ENCODE data around the gene RPS6KA2.

The RPS6KA2 gene

DNA sequence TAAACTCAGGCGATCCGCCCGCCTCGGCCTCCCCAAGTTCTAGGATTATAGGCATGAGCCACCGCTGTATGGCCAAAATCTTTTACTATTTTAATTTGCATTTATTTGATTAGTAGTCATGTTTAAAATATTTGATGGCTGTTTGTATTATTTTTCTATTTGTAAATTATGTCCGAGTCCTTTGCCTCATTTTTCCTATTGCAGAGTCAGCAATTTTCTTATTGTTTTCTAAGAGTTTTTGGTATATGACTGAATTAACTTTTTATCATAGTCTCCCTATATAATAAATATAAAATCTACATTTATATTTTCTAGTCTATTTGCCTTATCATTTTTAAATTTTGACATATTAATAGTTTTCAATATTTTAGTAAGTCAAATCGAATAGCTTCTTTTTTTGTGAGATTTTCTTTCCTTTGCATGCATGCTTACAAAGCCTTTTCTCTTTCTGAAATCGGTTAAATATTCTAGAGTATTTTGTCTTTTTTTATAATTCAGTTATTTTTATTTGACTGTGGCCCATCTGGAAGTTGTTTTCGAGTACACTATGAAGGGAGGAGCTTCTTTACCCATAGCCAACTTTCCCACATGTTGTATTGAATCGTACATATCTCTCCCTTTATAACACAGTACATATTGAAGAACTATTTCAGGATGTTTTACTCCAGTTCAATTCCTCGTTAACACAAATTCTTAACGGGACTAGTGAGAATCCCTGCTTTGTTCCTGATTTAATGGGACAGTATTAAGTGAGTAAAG is 34.5 kb upstream of the RPS6KA2 start:
- peaks cover 25% of the 10 kb centered on the region for H3K27me3 Mint-ChIP-seq
- no peak overlapping the region for H3K4me3 Mint-ChIP-seq
- CTCF ChIA-PET, result no interaction called here
- peaks cover 17% of the 10 kb centered on the region for H3K4me1 Mint-ChIP-seq
- H3K9me3 Mint-ChIP-seq, result no peaks in the 10 kb centered on the region
- no peak for DNase-seq
- H3K36me3 Mint-ChIP-seq, result no peaks in the 10 kb centered on the region
- H3K27ac Mint-ChIP-seq, result no peak overlapping the region

DNA sequence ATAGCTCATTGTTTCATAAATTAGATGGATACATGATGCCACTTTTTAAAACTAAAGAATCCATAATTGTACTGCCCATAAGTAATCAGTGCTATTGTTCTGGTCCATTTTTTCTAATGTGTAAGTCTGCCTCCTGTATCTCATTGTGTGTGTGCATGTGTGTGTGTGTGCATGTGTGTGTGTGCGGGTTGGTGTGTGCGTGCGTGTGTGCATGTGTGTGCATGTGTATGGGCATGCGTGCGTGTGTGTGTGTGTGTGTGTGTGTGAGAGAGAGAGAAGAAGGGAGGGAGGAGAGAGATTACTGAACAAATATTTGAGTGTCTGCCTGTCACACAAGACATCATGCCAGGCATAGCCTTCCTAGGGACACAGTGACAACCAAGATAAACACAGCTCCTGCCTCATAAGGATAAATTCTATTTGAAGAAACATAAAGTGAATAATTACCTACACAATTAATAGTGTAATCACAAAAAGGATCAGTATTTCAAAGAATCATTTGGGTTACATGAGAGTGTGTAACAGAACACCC is 33.2 kb upstream of the RPS6KA2 start:
- H3K4me1 Mint-ChIP-seq, result peaks cover 18% of the 10 kb centered on the region
- DNase-seq, result no peak
- H3K9me3 Mint-ChIP-seq, result no peaks in the 10 kb centered on the region
- no peaks in the 10 kb centered on the region for H3K36me3 Mint-ChIP-seq
- CTCF ChIA-PET, result no interaction called here
- peaks cover 22% of the 10 kb centered on the region for H3K27me3 Mint-ChIP-seq
- no peak overlapping the region for H3K4me3 Mint-ChIP-seq
- no peak overlapping the region for H3K27ac Mint-ChIP-seq

DNA sequence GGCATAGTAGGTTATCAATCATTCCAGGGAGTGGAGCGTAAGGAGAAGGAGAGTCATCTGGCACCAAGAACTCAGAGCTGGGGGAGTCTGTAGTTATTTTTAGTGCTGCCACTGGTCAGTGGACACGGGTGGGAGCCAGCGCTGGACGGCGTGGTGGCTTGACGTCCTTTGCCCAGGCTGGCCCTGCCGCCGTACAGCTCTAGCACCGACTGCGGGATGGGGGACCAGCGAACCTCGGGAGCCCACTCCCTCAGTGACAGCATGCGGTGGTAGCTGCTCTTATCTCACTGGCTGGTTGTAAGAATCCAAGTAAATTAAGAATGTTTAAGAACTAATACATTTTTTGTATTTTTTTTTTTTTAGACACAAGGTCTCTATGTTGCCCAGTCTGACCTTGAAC is 32.5 kb upstream of the RPS6KA2 start:
- no peaks in the 10 kb centered on the region for H3K36me3 Mint-ChIP-seq
- peaks cover 15% of the 10 kb centered on the region for H3K27me3 Mint-ChIP-seq
- H3K4me3 Mint-ChIP-seq, result no peak overlapping the region
- DNase-seq, result no peak
- CTCF ChIA-PET, result no interaction called here
- no peaks in the 10 kb centered on the region for H3K9me3 Mint-ChIP-seq
- peaks cover 18% of the 10 kb centered on the region for H3K4me1 Mint-ChIP-seq
- H3K27ac Mint-ChIP-seq, result no peak overlapping the region

DNA sequence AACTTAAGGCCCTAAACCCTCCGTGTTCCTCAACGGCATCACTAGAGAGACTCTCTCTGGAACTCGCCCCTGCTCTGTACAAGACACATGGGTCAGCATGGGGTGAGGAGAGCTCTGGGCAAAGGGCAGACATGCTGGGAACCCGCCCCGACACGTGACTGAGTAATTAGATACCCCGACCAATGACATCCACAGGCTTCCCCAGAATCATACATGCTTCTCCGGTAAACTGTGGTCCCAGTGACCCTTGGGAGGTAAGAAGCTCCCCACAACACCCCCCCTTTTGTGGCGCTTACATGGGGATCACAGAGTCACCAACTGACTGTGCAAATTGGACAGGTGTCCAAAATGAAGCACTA is 31.7 kb upstream of the RPS6KA2 start:
- Mint-ChIP-seq H3K27ac (no peak overlapping the region), H3K4me3 (no peak overlapping the region), H3K36me3 (no peaks in the 10 kb centered on the region), H3K27me3 (peaks cover 15% of the 10 kb centered on the region), H3K9me3 (no peaks in the 10 kb centered on the region), H3K4me1 (peaks cover 18% of the 10 kb centered on the region)
- no peak for DNase-seq
- CTCF ChIA-PET, result no interaction called here

DNA sequence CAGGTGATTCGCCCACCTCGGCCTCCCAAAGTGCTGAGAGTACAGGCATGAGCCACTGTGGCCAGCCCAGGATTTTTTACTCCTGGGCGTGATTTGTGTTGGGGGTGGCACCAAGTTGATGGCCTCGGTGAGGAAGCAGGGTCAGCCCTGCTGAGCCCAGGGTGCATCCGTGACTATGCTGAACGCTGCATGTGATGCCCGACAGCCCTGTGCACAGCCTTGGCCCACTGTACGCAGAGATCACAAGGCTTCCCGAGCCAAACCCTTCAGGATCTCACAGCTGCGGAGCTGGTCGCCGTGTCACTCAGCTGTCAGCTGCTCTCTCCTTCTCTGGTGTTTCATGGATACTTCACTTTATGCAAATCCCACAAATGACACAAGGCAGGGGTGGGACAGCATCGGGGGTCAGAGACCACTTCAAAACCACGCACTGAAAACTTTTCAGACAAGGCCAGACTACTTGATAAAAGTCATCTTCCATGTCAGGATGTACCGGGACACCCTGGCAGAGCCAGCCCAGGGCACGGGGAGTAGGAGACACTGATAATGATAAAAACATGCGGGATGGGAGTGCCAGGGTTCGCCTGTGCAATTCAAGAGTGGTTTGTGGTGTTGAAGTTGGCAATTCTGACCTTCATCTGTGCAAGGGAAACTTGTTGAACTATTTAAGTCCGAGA is 31.2 kb upstream of the RPS6KA2 start:
- Mint-ChIP-seq H3K27me3 (peaks cover 11% of the 10 kb centered on the region), H3K27ac (no peak overlapping the region), H3K9me3 (no peaks in the 10 kb centered on the region), H3K4me1 (peaks cover 15% of the 10 kb centered on the region), H3K36me3 (no peaks in the 10 kb centered on the region), H3K4me3 (no peak overlapping the region)
- CTCF ChIA-PET, result no interaction called here
- no peak for DNase-seq

DNA sequence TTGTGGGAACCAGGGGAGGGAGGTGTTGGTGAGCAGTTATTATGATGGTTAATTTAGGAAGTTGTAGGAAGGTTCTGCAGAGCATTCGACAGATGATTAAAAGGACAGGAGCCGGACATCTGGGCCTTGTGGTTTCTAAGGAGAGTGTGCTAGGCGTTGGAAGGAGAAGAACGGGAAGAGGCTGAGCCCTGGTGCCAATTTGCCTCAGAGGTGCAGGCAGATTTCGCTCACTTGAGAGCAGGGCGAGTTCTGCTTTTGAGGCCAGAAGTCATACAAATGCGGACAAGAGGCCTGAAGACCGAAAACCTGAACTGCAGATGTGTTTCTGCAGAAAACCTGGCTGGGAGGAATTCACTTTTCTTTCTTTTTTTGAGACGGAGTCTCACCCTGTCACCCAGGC is 30.5 kb upstream of the RPS6KA2 start:
- peak overlapping the region; percentile 23 for H3K4me3 Mint-ChIP-seq
- H3K36me3 Mint-ChIP-seq, result no peaks in the 10 kb centered on the region
- no peak for DNase-seq
- H3K27me3 Mint-ChIP-seq, result peaks cover 5% of the 10 kb centered on the region
- peaks cover 13% of the 10 kb centered on the region for H3K4me1 Mint-ChIP-seq
- CTCF ChIA-PET, result no interaction called here
- no peak overlapping the region for H3K27ac Mint-ChIP-seq
- no peaks in the 10 kb centered on the region for H3K9me3 Mint-ChIP-seq

DNA sequence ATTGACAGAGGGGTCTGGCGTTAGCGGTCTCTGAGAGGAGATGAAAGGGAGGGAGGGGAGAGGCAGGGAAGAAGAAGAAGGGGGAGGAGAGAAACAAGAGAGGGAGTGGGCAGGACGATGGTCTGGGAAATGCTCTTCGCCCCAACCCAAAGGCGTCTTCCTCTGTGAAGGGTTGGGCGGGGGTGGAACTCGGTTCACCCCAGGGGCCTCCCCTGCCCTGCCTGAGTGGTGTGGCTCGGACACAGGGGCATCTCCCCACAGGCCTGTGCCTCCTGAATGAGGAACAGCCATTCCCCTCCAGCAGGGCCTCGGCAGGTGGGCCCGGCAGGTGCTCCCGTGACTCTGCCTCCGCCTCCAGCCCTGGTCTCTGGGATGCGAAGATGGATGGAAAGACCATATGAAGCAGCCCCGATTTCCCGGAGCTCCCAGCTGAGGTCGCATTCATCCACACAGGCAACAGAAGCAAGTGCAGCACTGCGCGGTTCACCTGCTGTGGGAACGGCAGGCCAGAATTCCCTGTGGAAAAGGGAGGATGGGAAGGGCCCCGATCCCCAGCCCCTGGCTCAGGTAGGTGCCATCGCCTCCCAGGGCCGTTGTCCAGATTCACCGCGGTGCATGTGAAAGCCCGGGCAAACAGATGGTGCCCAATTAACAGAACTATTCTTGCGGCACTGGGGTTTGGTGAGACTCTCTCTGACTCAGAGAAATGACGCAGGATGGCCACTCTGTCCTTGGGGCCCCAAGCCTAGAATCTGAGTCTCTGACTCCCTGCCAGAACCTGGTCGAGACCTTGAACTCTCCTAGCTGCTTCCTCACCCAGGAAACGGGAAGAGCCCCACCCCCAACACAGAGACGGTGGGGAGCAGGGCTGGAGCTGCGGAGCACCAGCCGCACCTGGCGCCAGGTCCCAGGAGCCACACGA is 29.4 kb upstream of the RPS6KA2 start:
- CTCF ChIA-PET, result no interaction called here
- Mint-ChIP-seq H3K27me3 (peaks cover 5% of the 10 kb centered on the region), H3K9me3 (no peaks in the 10 kb centered on the region), H3K4me1 (peaks cover 13% of the 10 kb centered on the region), H3K27ac (no peak overlapping the region), H3K36me3 (no peaks in the 10 kb centered on the region), H3K4me3 (no peak overlapping the region)
- DNase-seq, result no peak

DNA sequence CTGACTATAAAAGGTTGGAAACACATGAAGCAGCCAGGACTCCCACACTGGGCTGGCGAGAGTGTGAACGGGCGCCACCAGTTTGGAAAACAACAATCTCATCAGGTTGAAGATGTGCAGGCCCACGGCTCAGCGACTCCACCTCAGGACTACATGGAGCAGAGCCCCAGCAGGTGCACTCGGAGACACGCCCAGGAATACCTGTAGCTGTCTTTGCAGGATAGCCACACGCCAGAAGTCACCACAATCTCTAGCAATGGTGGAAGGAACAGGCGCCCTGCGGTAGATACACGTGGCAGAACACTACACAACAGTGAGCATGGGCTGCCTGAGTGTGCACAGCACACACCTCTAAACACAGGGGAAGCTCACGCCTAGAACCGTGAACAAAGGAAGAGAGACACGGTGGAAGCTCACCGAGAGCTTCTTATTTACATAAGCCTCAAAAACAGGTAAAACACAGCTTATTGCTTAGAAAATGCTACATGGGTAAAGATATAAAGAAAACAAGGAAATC is 28.7 kb upstream of the RPS6KA2 start:
- peaks cover 13% of the 10 kb centered on the region for H3K4me1 Mint-ChIP-seq
- DNase-seq, result no peak
- no peaks in the 10 kb centered on the region for H3K36me3 Mint-ChIP-seq
- H3K9me3 Mint-ChIP-seq, result no peaks in the 10 kb centered on the region
- H3K4me3 Mint-ChIP-seq, result no peak overlapping the region
- H3K27me3 Mint-ChIP-seq, result peaks cover 5% of the 10 kb centered on the region
- CTCF ChIA-PET, result no interaction called here
- H3K27ac Mint-ChIP-seq, result no peak overlapping the region

DNA sequence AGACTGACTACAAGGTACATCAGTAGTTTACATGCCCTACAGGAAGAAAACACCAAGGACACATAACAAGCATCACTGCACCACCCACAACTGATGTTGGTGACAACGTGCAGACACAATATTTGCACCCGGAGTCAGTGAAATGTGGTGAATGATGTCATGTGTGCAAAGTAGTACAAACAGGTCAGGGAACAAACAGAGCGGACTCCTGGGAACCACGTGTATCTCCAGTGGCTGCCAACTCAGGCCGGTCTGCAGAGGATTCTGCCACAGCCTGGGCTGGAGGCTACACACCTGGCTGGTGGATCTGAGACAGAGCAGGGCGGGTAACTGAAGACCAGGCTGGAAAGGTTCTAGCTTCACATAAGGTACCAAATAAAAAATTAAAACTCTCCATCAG is 28.2 kb upstream of the RPS6KA2 start:
- Mint-ChIP-seq H3K27ac (no peak overlapping the region), H3K9me3 (no peaks in the 10 kb centered on the region), H3K27me3 (peaks cover 5% of the 10 kb centered on the region), H3K36me3 (no peaks in the 10 kb centered on the region), H3K4me3 (no peak overlapping the region), H3K4me1 (peaks cover 13% of the 10 kb centered on the region)
- DNase-seq, result no peak
- CTCF ChIA-PET, result no interaction called here

DNA sequence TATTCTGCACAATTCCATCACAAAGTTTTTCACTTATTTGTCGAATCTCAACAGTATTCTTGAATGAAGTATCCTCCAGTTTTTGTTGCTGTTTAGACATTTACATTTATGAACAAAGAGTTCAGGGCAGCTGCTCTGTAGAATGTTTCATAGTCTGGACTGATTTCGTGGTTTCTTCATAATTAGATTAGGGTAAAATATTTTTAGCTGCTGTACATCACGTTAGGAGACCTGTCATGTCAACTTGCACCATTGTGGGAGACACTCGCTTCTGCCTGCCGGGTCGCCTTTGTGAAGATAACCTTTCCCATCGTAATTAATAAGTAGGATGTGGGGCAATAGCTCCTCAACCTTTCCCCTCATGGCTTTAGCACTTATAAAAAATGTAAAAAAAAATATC is 27.5 kb upstream of the RPS6KA2 start:
- Mint-ChIP-seq H3K9me3 (no peaks in the 10 kb centered on the region), H3K36me3 (no peaks in the 10 kb centered on the region), H3K27ac (no peak overlapping the region), H3K4me3 (no peak overlapping the region), H3K4me1 (peaks cover 13% of the 10 kb centered on the region), H3K27me3 (peaks cover 5% of the 10 kb centered on the region)
- CTCF ChIA-PET, result no interaction called here
- no peak for DNase-seq

DNA sequence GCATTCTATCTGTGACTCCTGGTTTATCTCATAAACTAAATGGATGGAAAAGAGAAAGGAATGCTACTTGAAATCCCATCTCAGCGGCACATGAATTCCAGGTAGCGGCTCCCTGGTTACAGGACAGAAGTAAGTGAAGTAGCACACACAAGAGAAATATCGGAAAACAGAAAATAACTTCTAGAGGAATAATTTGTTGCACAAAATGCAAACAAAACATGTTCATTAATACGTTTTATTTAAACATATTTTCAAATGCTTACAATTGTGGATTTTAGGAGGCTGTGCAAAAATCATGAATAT is 26.5 kb upstream of the RPS6KA2 start:
- H3K27ac Mint-ChIP-seq, result no peak overlapping the region
- peaks cover under 1% of the 10 kb centered on the region for H3K27me3 Mint-ChIP-seq
- H3K4me3 Mint-ChIP-seq, result no peak overlapping the region
- H3K4me1 Mint-ChIP-seq, result peaks cover 13% of the 10 kb centered on the region
- no peaks in the 10 kb centered on the region for H3K9me3 Mint-ChIP-seq
- DNase-seq, result no peak
- CTCF ChIA-PET, result no interaction called here
- no peaks in the 10 kb centered on the region for H3K36me3 Mint-ChIP-seq

DNA sequence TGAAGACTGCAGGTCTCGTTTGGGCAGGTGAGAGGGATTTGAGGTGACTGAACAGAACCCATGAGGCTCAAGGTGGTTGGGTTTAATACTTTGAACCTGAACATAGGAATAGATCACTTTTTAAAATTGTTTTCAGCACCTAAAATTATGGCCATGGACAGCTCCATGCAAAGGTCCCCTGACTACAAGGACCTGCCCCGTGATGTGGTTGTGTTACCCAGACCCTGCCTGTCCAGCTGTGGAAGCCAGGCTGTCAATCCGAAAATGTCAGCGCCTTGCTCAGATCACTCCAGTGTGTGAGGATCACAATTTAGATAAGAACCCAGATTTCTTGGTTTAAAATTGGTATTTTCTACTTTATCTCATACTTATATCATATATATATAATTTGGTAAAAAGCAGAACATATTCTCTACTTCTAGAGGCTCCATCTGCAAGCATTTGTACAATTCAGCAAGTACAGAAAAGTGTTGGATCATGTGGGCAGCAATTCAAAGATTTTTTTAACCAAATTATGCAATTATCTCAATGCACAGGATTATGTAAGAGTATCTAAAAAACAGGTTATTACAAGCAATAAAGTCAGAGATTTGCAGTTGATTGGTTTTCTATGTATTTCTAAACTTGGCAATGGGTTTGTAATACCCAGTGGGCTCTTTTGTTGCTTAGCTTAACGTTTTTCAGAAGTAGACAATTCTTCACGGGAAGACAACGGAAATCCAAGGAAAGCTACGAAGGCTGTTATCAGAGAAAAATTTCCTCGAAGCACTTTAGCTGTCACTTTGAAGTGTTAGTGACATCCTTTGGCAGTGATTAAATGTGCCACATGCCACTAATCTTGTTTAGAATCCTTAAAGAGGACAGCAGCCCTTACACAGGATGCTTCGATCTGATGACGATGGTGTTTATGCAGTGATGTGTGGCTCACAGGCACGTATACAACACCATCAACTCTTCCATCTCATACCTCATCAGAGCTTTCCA is 24.1 kb upstream of the RPS6KA2 start:
- CTCF ChIA-PET, result no interaction called here
- Mint-ChIP-seq H3K4me3 (no peak overlapping the region), H3K4me1 (no peaks in the 10 kb centered on the region), H3K9me3 (no peaks in the 10 kb centered on the region), H3K36me3 (no peaks in the 10 kb centered on the region), H3K27me3 (no peaks in the 10 kb centered on the region), H3K27ac (no peak overlapping the region)
- no peak for DNase-seq

DNA sequence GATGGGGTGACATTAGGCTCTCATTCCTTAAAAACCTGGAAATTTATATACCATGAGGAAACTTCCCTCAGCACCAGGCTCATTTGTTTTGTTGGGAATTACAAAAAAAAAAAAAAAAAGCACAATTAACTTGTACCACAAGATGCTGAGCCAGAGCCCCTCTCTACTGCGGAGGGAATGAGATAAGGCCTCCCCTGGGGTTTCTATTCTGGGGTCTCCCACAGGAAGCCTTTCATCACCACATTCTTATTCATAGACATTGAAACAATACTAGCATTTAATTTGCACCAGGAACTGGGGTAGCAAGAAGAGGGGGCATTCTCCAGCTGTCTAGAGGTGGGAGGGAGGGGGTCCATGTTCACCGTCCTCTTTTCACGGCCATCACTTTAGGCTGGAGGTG is 23.0 kb upstream of the RPS6KA2 start:
- Mint-ChIP-seq H3K36me3 (no peaks in the 10 kb centered on the region), H3K27ac (no peak overlapping the region), H3K9me3 (no peaks in the 10 kb centered on the region), H3K4me1 (no peaks in the 10 kb centered on the region), H3K27me3 (peaks cover 3% of the 10 kb centered on the region), H3K4me3 (no peak overlapping the region)
- CTCF ChIA-PET, result no interaction called here
- no peak for DNase-seq

DNA sequence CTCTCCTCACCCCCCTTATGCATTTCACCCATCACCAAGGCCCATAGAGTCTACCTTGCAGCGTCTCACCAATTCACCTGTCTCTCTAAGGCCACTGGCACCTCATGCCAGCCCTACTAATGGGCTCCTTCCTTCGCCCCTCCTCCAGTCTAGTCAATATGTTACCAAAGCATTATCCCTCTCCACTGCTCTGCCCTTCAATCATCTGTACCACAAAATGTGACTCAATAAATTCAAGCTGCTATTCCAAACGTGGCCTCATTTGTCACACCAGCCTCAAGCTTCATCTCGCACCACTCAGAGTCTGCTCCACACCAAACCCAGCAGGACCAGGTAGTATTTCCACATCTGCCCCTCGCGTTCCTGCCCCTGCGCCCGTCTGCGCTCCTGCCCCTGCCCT is 21.8 kb upstream of the RPS6KA2 start:
- H3K9me3 Mint-ChIP-seq, result no peaks in the 10 kb centered on the region
- CTCF ChIA-PET, result no interaction called here
- no peak overlapping the region for H3K27ac Mint-ChIP-seq
- no peak overlapping the region for H3K4me3 Mint-ChIP-seq
- no peak for DNase-seq
- no peaks in the 10 kb centered on the region for H3K36me3 Mint-ChIP-seq
- H3K27me3 Mint-ChIP-seq, result peaks cover 3% of the 10 kb centered on the region
- H3K4me1 Mint-ChIP-seq, result no peaks in the 10 kb centered on the region
